Cardiac muscle cell (in vitro differentiated cells and primary cell): ENCODE data around the gene TSPEAR. TPM values are rescaled to one million over a fixed set of nuclear protein-coding genes. Genes with fewer than 3 reads are reported as not detected.

Experiments used
- DNase-seq, 2 donors: peaks; one replicate each; pipeline versions ENCODE4 v3.0.0 to v3.0.0-alpha.2; 2010 to 2017; ENCODE audit warnings: low read depth in 1 of 2, low spot score in 1 of 2
- H3K27ac ChIP-seq: fragments of 200-600 bp; sonication (generic); 2 replicates; pipeline ENCODE4 v1.5.1; 2016
- H3K27me3 ChIP-seq: fragments of 200-600 bp; sonication (generic); 2 replicates; pipeline ENCODE4 v1.6.0; 2016; ENCODE audit warnings: control low read depth
- H3K36me3 ChIP-seq: fragments of 200-600 bp; sonication (generic); 2 replicates; pipeline ENCODE4 v1.5.1; 2016; ENCODE audit warnings: control low read depth
- H3K4me1 ChIP-seq: fragments of 200-600 bp; sonication (generic); 2 replicates; pipeline ENCODE4 v1.8.1; 2017; ENCODE audit warnings: low read depth, mild to moderate bottlenecking, mixed run types
- H3K4me3 ChIP-seq: fragments of 200-600 bp; sonication (generic); 2 replicates; pipeline ENCODE4 v1.5.1; 2016; ENCODE audit warnings: mild to moderate bottlenecking
- H3K9me3 ChIP-seq: fragments of 200-600 bp; sonication (generic); 2 replicates; pipeline ENCODE4 v1.5.1; 2017; ENCODE audit warnings: low read depth, mild to moderate bottlenecking, control low read depth
- polyA plus RNA-seq: library from polyadenylated mRNA; unstranded; fragments of >200 nt; fragmentation: Nextera tagmentation; extraction: Ambion mirVana; gene quantifications from 2 replicates; pipeline ENCODE4 v1.2.1, GENCODE V29; 2016
- total RNA-seq: library from RNA; depleted of rRNA; stranded (reverse); fragments of >200 nt; gene quantifications from 2 replicates; pipeline ENCODE4 v1.2.3, GENCODE V29; 2016
- TF ChIP-seq, protein P1 (sequence below): IDR thresholded peaks from 2 replicates; pipeline ENCODE4 v1.5.1; 2012; ENCODE audit warnings: low read depth, mild to moderate bottlenecking, low read length

TSPEAR gene
- total and polyA plus RNA-seq, 2 experiments from 2014 or later = 2.8 to 3.4 TPM

DNA sequence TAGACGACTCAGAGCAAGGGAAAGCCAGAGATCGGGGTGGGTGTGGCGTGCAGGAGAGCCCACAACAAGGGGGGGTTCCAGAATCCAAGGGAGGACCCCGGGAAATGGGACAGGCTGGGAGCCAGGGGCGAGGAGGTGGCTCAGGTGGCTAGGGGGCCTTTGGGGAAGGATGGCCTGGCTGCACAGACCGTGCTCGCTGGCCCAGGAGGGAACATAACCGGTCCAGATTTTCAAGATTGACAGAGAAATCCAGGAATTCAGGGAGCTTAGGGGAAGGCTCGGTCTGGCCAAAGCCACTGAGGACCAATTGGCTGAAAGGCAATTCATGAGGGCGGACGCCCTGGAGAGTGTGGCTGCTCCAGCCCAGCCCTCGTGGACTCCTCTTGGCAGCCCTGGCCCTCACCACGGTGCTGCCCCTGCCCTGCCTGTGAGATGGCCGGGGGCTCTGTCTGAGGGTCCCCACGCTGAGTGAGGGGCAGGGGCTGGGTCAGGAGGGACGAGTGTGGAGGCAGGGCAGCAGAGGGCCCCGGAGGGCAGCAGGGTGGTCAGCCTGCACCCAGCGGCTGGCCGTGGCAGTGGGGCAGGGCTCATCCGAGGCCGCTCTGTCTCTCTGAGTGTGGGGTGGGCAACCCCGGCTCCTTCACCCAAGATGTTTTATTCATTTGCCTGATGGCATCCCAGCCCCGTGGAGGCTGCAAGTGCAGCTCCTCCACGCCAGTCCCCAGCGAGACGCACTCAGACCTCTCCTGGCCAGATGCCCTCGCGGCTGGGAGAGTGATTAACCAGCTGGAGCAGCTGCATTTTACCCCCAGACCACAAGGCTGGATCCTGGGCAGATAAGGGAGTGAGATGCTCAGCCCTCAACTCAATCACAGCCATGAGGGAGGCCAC is 261.7 kb downstream of the TSPEAR start:
- no peaks in the 10 kb centered on the region for H3K36me3 ChIP-seq
- DNase-seq = no peak
- H3K4me1 ChIP-seq = peaks cover 15% of the 10 kb centered on the region
- H3K9me3 ChIP-seq = no peaks in the 10 kb centered on the region
- H3K27me3 ChIP-seq = no peaks in the 10 kb centered on the region
- peak overlapping the region; percentile 70 for H3K27ac ChIP-seq
- TF ChIP-seq, protein P1, sequence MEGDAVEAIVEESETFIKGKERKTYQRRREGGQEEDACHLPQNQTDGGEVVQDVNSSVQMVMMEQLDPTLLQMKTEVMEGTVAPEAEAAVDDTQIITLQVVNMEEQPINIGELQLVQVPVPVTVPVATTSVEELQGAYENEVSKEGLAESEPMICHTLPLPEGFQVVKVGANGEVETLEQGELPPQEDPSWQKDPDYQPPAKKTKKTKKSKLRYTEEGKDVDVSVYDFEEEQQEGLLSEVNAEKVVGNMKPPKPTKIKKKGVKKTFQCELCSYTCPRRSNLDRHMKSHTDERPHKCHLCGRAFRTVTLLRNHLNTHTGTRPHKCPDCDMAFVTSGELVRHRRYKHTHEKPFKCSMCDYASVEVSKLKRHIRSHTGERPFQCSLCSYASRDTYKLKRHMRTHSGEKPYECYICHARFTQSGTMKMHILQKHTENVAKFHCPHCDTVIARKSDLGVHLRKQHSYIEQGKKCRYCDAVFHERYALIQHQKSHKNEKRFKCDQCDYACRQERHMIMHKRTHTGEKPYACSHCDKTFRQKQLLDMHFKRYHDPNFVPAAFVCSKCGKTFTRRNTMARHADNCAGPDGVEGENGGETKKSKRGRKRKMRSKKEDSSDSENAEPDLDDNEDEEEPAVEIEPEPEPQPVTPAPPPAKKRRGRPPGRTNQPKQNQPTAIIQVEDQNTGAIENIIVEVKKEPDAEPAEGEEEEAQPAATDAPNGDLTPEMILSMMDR = no peak
- no peak overlapping the region for H3K4me3 ChIP-seq

DNA sequence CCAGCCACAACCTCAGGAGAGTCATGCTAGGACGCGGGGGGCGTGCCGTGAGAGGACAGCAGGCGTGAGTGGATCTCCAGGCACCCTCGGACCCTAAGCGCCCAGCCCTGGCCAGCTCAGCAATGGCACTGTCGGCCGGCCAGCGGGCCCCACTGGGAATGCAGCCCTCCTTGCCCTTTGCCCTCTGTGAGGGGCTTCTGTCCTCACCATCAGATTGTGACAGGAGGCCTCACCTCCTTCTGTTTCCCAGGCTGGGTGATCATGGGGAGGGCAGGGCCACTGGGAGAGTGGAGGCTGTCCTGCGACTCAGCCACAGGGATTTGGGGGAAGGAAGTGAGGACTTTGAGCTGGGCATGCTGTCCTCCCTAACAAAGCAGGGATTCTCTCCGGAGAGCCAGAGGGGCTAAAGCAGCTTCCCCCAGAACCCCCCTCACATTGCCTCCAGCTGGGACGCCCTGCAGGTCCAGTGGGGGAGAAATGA is 262.7 kb downstream of the TSPEAR start:
- Histone ChIP-seq H3K4me1 (peaks cover 15% of the 10 kb centered on the region), H3K9me3 (no peaks in the 10 kb centered on the region), H3K4me3 (no peak overlapping the region), H3K27me3 (no peaks in the 10 kb centered on the region), H3K36me3 (no peaks in the 10 kb centered on the region), H3K27ac (peak overlapping the region; percentile 70)
- peak in 1 of 2 donors; percentile 61 for DNase-seq
- TF ChIP-seq, protein P1 = no peak

Other genes starting within 250 kb of the TSPEAR start
- gene KRTAP10-1, start 171.4 kb downstream of the TSPEAR start, total RNA-seq = not detected in 2 replicates
- gene KRTAP10-1, start 171.4 kb downstream of the TSPEAR start, polyA plus RNA-seq = 0.56 TPM in 1 of 2 replicates, not detected in the other
- gene KRTAP10-2, start 160.1 kb downstream of the TSPEAR start, total RNA-seq = not detected in 2 replicates
- 0.55 TPM in 1 of 2 replicates, not detected in the other for gene KRTAP10-2, start 160.1 kb downstream of the TSPEAR start, polyA plus RNA-seq
- gene KRTAP10-3, start 152.8 kb downstream of the TSPEAR start, total RNA-seq = not detected in 2 replicates
- gene KRTAP10-3, start 152.8 kb downstream of the TSPEAR start, polyA plus RNA-seq = not detected in 2 replicates
- not detected in 2 replicates for gene KRTAP10-4, start 137.8 kb downstream of the TSPEAR start, total RNA-seq
- 0.16 TPM in 1 of 2 replicates, not detected in the other for gene KRTAP10-4, start 137.8 kb downstream of the TSPEAR start, polyA plus RNA-seq
- gene KRTAP10-5, start 131.0 kb downstream of the TSPEAR start, total RNA-seq = not detected in 2 replicates
- not detected in 2 replicates for gene KRTAP10-5, start 131.0 kb downstream of the TSPEAR start, polyA plus RNA-seq
- gene KRTAP10-6, start 119.1 kb downstream of the TSPEAR start, total RNA-seq = not detected in 2 replicates
- gene KRTAP10-6, start 119.1 kb downstream of the TSPEAR start, polyA plus RNA-seq = 0.29 TPM in 1 of 2 replicates, not detected in the other
- gene KRTAP10-7, start 111.0 kb downstream of the TSPEAR start, total RNA-seq = not detected in 2 replicates
- gene KRTAP10-7, start 111.0 kb downstream of the TSPEAR start, polyA plus RNA-seq = not detected in 2 replicates
- gene KRTAP10-8, start 99.5 kb downstream of the TSPEAR start, total RNA-seq = not detected in 2 replicates
- gene KRTAP10-8, start 99.5 kb downstream of the TSPEAR start, polyA plus RNA-seq = not detected in 2 replicates
- gene KRTAP10-9, start 84.5 kb downstream of the TSPEAR start, total RNA-seq = not detected in 2 replicates
- gene KRTAP10-9, start 84.5 kb downstream of the TSPEAR start, polyA plus RNA-seq = not detected in 2 replicates
- gene KRTAP10-10, start 74.2 kb downstream of the TSPEAR start, total RNA-seq = not detected in 2 replicates
- not detected in 2 replicates for gene KRTAP10-10, start 74.2 kb downstream of the TSPEAR start, polyA plus RNA-seq
- gene KRTAP10-11, start 65.2 kb downstream of the TSPEAR start, total RNA-seq = not detected in 2 replicates
- gene KRTAP10-11, start 65.2 kb downstream of the TSPEAR start, polyA plus RNA-seq = not detected in 2 replicates
- gene KRTAP12-4, start 56.9 kb downstream of the TSPEAR start, total RNA-seq = not detected in 2 replicates
- not detected in 2 replicates for gene KRTAP12-4, start 56.9 kb downstream of the TSPEAR start, polyA plus RNA-seq
- gene KRTAP12-3, start 53.6 kb downstream of the TSPEAR start, total RNA-seq = not detected in 2 replicates
- gene KRTAP12-3, start 53.6 kb downstream of the TSPEAR start, polyA plus RNA-seq = not detected in 2 replicates
- gene KRTAP12-2, start 44.6 kb downstream of the TSPEAR start, total RNA-seq = not detected in 2 replicates
- not detected in 2 replicates for gene KRTAP12-2, start 44.6 kb downstream of the TSPEAR start, polyA plus RNA-seq
- not detected in 2 replicates for gene KRTAP12-1, start 29.4 kb downstream of the TSPEAR start, total RNA-seq
- gene KRTAP12-1, start 29.4 kb downstream of the TSPEAR start, polyA plus RNA-seq = not detected in 2 replicates
- not detected in 2 replicates for gene KRTAP10-12, start 14.4 kb downstream of the TSPEAR start, total RNA-seq
- gene KRTAP10-12, start 14.4 kb downstream of the TSPEAR start, polyA plus RNA-seq = not detected in 2 replicates
- gene UBE2G2, start 90.2 kb upstream of the TSPEAR start, total RNA-seq = 47.8 and 79.4 TPM in 2 replicates
- 78.7 and 86.4 TPM in 2 replicates for gene UBE2G2, start 90.2 kb upstream of the TSPEAR start, polyA plus RNA-seq
- 63.0 and 89.8 TPM in 2 replicates for gene SUMO3, start 106.5 kb upstream of the TSPEAR start, total RNA-seq
- gene SUMO3, start 106.5 kb upstream of the TSPEAR start, polyA plus RNA-seq = 95.9 and 121 TPM in 2 replicates
- gene PTTG1IP, start 162.1 kb upstream of the TSPEAR start, total RNA-seq = 204 and 218 TPM in 2 replicates
- 240 and 253 TPM in 2 replicates for gene PTTG1IP, start 162.1 kb upstream of the TSPEAR start, polyA plus RNA-seq
- gene ITGB2, start 209.3 kb upstream of the TSPEAR start, total RNA-seq = 0.25 and 0.57 TPM in 2 replicates
- 0.12 and 0.27 TPM in 2 replicates for gene ITGB2, start 209.3 kb upstream of the TSPEAR start, polyA plus RNA-seq
- gene SLX9, start 228.5 kb upstream of the TSPEAR start, total RNA-seq = 26.1 and 31.2 TPM in 2 replicates
- gene SLX9, start 228.5 kb upstream of the TSPEAR start, polyA plus RNA-seq = 24.7 and 34.8 TPM in 2 replicates